CD4-positive, alpha-beta memory T cell (primary cell): ENCODE results near the gene MYO5B. TPM values are rescaled to one million over a fixed set of nuclear protein-coding genes. Genes with fewer than 3 reads are reported as not detected.
"Not testable (repeated sequence)": the region's sequence is repeated elsewhere in the genome, so short reads cannot be mapped to it uniquely, and the experiment has no call there.

ENCODE experiments used
- CTCF ChIA-PET: fragments of 350-600 bp; sonication (Branson Sonifier 250); formaldehyde crosslinking; loops from one replicate; lab custom pipeline; 2021; ENCODE audit warnings: inconsistent platforms; ENCODE audit not compliant: partially characterized antibody; lab: Charles Lee
- POLR2A ChIA-PET: fragments of 350-600 bp; sonication (Branson Sonifier 250); formaldehyde crosslinking; loops from one replicate; lab custom pipeline; 2021; ENCODE audit not compliant: partially characterized antibody; lab: Charles Lee
- DNase-seq, 5 donors: peaks; one replicate each; pipeline versions ENCODE4 v3.0.0 to v3.0.0-alpha.2; 2020 to 2022; ENCODE audit warnings: mixed read lengths in 1 of 5
- H3K27ac ChIP-seq: one replicate; pipeline ENCODE4 v1.7.0; 2013; ENCODE audit warnings: low read depth, low read length
- H3K27me3 ChIP-seq: 2 replicates; pipeline ENCODE4 v1.7.0; 2013; ENCODE audit warnings: mild to moderate bottlenecking, low read length, moderate library complexity; ENCODE audit not compliant: insufficient read depth
- H3K36me3 ChIP-seq: 2 replicates; pipeline ENCODE4 v1.7.0; 2013; ENCODE audit warnings: mild to moderate bottlenecking, low read length, moderate library complexity; ENCODE audit not compliant: insufficient read depth
- H3K4me1 ChIP-seq: 2 replicates; pipeline ENCODE4 v1.7.0; 2013; ENCODE audit warnings: mild to moderate bottlenecking, low read length, moderate library complexity; ENCODE audit not compliant: insufficient read depth
- H3K4me3 ChIP-seq, 2 donors: one replicate each; pipeline ENCODE4 v1.7.0; 2013; ENCODE audit warnings: low read length in 2 of 2, mild to moderate bottlenecking in 1 of 2
- H3K9me3 ChIP-seq, 2 donors: one replicate each; pipeline ENCODE4 v1.7.0; 2013; ENCODE audit warnings: low read length in 2 of 2, control low read depth in 1 of 2; ENCODE audit not compliant: control insufficient read depth in 1 of 2
- H3K27ac Mint-ChIP-seq, 7 donors: one replicate each; pipeline ENCODE4 v1.8.0; 2020 to 2021; ENCODE audit warnings: mixed read lengths in 7 of 7, mild to moderate bottlenecking in 6 of 7, inconsistent platforms in 3 of 7, moderate library complexity in 3 of 7
- H3K27me3 Mint-ChIP-seq, 2 donors: one replicate each; pipeline ENCODE4 v1.8.0; 2020 to 2021; ENCODE audit warnings: mixed read lengths in 2 of 2
- H3K36me3 Mint-ChIP-seq, 2 donors: one replicate each; pipeline ENCODE4 v1.8.0; 2020 to 2021; ENCODE audit warnings: mixed read lengths in 2 of 2, inconsistent platforms in 1 of 2, mild to moderate bottlenecking in 1 of 2
- H3K4me1 Mint-ChIP-seq, 4 donors: one replicate each; pipeline ENCODE4 v1.8.0; 2020 to 2021; ENCODE audit warnings: mixed read lengths in 4 of 4, mild to moderate bottlenecking in 1 of 4
- H3K4me3 Mint-ChIP-seq, 8 donors: one replicate each; pipeline ENCODE4 v1.8.0; 2020 to 2021; ENCODE audit warnings: mixed read lengths in 8 of 8, mild to moderate bottlenecking in 7 of 8, moderate library complexity in 6 of 8, inconsistent platforms in 3 of 8
- H3K9me3 Mint-ChIP-seq, 8 donors: one replicate each; pipeline ENCODE4 v1.8.0; 2020 to 2021; ENCODE audit warnings: mixed read lengths in 8 of 8, mild to moderate bottlenecking in 5 of 8, inconsistent platforms in 3 of 8, moderate library complexity in 1 of 8
- intact Hi-C: fragments of 100-400 bp; cut with micrococcal nuclease; formaldehyde crosslinking; loops from one replicate; pipeline ENCODE4 v1.15.1; 2023
- polyA plus RNA-seq, 2 donors: library from polyadenylated mRNA; unstranded; fragments of 300-500 nt; fragmentation: Illumina TruSeq; gene quantifications; one replicate each; pipeline ENCODE4 v1.2.3, GENCODE V29; 2021
- total RNA-seq, 2 experiments: library from RNA; stranded (reverse); gene quantifications; one replicate each; pipeline ENCODE4 v1.2.3, GENCODE V29; 2021

MYO5B gene
- total and polyA plus RNA-seq, 4 experiments from 2014 or later = 0.02 TPM; not detected in 3

DNA sequence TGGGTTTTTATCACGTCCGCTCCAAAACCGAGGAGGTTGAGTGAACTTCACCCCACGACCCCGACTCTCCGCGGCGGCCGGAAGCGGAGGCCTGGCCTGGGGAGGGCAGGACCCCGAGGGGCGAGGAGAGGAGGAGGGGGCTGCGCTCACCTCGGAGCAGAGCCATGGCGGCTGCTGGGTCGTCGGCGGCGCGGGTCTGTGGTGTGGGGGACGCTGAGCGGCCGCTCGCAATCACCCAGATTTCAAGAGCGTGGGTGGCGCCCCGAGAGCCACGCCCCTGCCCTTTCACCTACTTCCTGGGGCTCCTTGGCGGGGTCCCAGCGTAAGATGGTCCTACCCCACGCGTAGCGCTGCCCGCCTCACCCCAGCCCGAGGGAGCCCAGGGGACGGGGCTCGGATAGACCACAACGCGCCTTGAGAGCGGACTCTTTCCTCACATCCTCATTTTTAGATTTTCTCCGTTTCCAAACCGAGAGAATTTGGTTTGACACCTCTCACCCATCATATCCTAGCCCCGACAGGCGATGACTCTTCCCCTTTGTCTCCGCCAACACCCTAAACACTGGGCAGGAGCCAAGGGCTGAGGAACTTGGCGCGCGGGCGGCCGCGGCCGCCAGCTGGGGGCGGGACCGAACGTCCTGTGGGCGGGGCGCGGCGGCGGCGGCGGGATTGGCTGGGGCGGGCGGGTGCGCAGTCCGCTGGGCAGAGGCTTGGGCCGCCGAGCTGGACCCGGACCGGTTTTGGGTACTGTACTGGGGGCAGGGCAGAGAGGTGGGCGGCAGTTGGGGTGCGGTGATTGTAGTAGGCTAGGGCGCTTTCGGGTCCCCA lies 381.4 kb downstream of the MYO5B start, which contains the start of gene ACAA2:
Gene ACAA2 (minus strand): TSS at position 215 of the 828 bp plus-strand sequence. CDS start 49 bp downstream, at position 166.
- H3K4me1 Mint-ChIP-seq = peaks cover 39 to 69% (median 53%) of the 10 kb centered on the region in 4 donors
- H3K36me3 ChIP-seq = no peaks in the 10 kb centered on the region
- intact Hi-C loops = loop anchor here (1.0 to 10.0 kb wide), 6 partner anchors 27 to 1381 kb away; partner anchors contain the start of genes CXXC1, MEX3C and RPL17
- CTCF ChIA-PET = interaction anchor here (1.1 to 2.0 kb wide), 2 partner anchors 9 to 43 kb away, joined by 3 to 9 read pairs; no protein-coding TSS in a partner anchor
- H3K27me3 ChIP-seq = no peaks in the 10 kb centered on the region
- POLR2A ChIA-PET = interaction anchor here (0.6 to 1.9 kb wide), 10 partner anchors 9 to 468 kb away, joined by 3 to 13 read pairs (median 3); partner anchors contain the start of genes C18orf32 and CFAP53
- no peaks in the 10 kb centered on the region for H3K9me3 ChIP-seq
- peak; percentile 68 to 84 (median 70) for DNase-seq
- H3K4me1 ChIP-seq = peaks cover 51% of the 10 kb centered on the region
- peak within 1 kb of the TSS; percentile 95 to 100 (median 96) for H3K4me3 Mint-ChIP-seq
- H3K27me3 Mint-ChIP-seq = no peaks in the 10 kb centered on the region
- H3K4me3 ChIP-seq = peak within 1 kb of the TSS; percentile 88 to 90
- peak within 1 kb of the TSS; percentile 91 to 99 (median 97) for H3K27ac Mint-ChIP-seq
- peak within 1 kb of the TSS; percentile 80 for H3K27ac ChIP-seq
- peaks cover 2 to 18% (median 11%) of the 10 kb centered on the region in 8 donors for H3K9me3 Mint-ChIP-seq
- H3K36me3 Mint-ChIP-seq = peaks cover 17 to 19% of the 10 kb centered on the region in 2 donors

DNA sequence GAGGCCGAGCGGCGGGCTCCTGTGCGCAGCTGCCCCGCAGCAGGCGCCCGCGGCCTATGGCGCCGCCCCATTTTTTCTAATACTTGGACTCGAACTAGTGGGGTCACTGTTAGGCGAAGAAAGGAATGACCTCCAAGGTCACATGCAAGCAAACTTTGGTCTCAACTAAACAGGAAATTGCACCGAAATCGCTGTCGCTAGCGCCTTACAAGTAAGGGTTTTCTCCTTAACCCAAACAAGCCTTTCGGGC lies 382.0 kb downstream of the MYO5B start:
- H3K4me1 ChIP-seq = peaks cover 45% of the 10 kb centered on the region
- Mint-ChIP-seq H3K9me3 (peaks cover 2 to 24% (median 16%) of the 10 kb centered on the region in 8 donors), H3K4me3 (peak overlapping the region; percentile 95 to 100 (median 96)), H3K4me1 (peaks cover 33 to 64% (median 48%) of the 10 kb centered on the region in 4 donors), H3K27me3 (no peaks in the 10 kb centered on the region), H3K27ac (peak overlapping the region; percentile 74 to 99 (median 94)), H3K36me3 (peaks cover 23 to 24% of the 10 kb centered on the region in 2 donors)
- H3K27ac ChIP-seq = peak overlapping the region; percentile 80
- peak overlapping the region; percentile 83 to 90 for H3K4me3 ChIP-seq
- no peaks in the 10 kb centered on the region for H3K9me3 ChIP-seq
- ChIA-PET POLR2A (interaction anchor here (1.0 to 1.1 kb wide), 3 partner anchors 24 to 469 kb away, joined by 3 read pairs; no protein-coding TSS in a partner anchor), CTCF (interaction anchor here (1.1 to 2.6 kb wide), 3 partner anchors 9 to 43 kb away, joined by 3 to 10 read pairs (median 9); no protein-coding TSS in a partner anchor)
- H3K27me3 ChIP-seq = no peaks in the 10 kb centered on the region
- DNase-seq = no peak
- H3K36me3 ChIP-seq = no peaks in the 10 kb centered on the region
- intact Hi-C loops = loop anchor here (1.0 to 10.0 kb wide), 5 partner anchors 27 to 1382 kb away; partner anchors contain the start of genes CXXC1 and MEX3C

DNA sequence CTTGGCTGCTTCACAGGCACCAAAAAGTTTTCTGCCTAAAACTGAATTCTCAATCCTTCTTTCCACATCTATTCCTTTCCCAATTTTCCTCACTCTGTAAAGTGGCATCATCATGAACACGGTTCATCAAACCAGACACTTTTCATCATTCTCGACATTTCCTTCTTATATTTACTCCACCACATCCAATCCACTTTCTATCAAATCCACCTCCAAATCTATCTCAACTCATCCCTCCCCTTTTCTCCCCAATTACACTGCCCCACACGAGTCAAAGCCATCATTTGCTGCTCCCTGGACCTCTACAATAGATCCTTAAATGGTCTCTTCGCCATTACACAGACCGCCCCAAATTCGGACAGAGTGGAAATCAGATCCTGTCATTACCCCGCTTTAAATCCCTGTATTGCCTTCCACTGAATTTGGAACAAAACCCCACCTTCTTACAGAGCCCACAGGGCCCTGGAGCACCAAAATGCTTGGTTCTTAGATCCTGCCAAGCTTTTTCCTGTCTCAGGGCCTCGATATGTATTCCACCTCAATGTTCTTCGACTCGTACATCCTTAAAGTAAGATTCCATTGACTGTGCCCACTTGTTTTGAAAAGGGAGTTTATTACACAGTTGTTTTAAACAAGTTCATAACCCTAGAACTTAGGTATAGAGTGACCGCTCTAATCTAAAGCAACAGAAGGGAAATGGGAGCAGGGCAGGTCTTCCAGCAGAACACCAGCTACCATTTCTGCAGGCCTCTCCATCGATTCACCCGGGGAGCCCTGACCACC lies 382.5 kb downstream of the MYO5B start:
- DNase-seq = no peak
- Mint-ChIP-seq H3K4me3 (peak overlapping the region; percentile 95 to 100 (median 96)), H3K27ac (peak overlapping the region; percentile 74 to 99 (median 94)), H3K27me3 (no peaks in the 10 kb centered on the region), H3K36me3 (peaks cover 25 to 27% of the 10 kb centered on the region in 2 donors), H3K4me1 (peaks cover 29 to 59% (median 43%) of the 10 kb centered on the region in 4 donors), H3K9me3 (peaks cover 2 to 26% (median 18%) of the 10 kb centered on the region in 8 donors)
- Histone ChIP-seq H3K9me3 (no peaks in the 10 kb centered on the region), H3K27me3 (no peaks in the 10 kb centered on the region), H3K4me3 (peak overlapping the region; percentile 83 to 90), H3K4me1 (peaks cover 40% of the 10 kb centered on the region), H3K36me3 (no peaks in the 10 kb centered on the region), H3K27ac (peak overlapping the region; percentile 80)
- intact Hi-C loops = loop anchor here (1.0 to 10.0 kb wide), 5 partner anchors 26 to 1382 kb away; partner anchors contain the start of genes CXXC1 and MEX3C
- CTCF ChIA-PET = interaction anchor here (1.1 to 2.6 kb wide), 3 partner anchors 10 to 44 kb away, joined by 3 to 10 read pairs (median 9); no protein-coding TSS in a partner anchor
- POLR2A ChIA-PET = interaction anchor here (0.8 to 1.1 kb wide), 4 partner anchors 9 to 469 kb away, joined by 3 to 4 read pairs (median 3); no protein-coding TSS in a partner anchor

DNA sequence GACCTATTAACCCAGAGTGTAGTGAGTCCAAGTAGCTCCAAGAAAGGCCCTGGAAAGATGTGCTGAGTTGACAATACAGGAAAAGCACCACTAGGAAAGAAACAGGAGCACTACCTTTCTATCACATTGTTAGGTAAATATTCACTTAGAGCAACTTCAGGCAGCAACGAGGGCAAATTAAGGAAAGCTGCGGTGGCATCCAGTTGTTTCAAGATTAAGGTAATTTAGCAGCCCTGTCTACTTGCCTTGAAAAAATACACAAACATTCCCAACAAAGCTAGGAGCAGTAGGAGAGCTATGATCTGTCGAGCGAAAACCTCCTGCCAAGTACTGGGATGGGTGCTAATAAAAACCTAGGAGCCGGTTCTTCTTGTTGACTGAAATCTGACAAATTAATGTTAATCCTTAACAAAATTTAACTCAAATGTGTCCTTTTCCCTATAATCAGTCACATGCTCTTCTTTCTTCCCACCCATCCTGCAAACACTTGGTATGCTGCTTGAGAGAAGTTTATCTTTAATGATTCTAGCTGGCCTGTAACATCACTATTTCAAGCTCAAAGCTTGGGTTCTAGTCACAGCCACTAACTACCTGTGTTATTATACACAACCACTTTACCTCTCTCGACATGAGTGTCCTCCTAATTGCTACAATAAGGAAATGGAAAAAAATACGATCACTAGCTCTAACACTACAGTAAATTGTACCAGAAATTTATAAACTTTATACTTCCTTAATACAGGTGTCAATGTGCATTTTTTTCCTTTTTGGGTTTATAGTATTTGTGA lies 383.6 kb downstream of the MYO5B start:
- no peak overlapping the region for H3K27ac Mint-ChIP-seq
- H3K36me3 Mint-ChIP-seq = peaks cover 25 to 27% of the 10 kb centered on the region in 2 donors
- no peaks in the 10 kb centered on the region for H3K27me3 Mint-ChIP-seq
- H3K9me3 ChIP-seq = no peaks in the 10 kb centered on the region
- ChIA-PET CTCF (interaction anchor here (2.0 to 2.6 kb wide), 2 partner anchors 11 to 27 kb away, joined by 9 to 10 read pairs; no protein-coding TSS in a partner anchor), POLR2A (interaction anchor here (1.0 kb wide), 1 partner anchor 8 kb away, joined by 3 read pairs; no protein-coding TSS in a partner anchor)
- H3K27me3 ChIP-seq = no peaks in the 10 kb centered on the region
- peak overlapping the region in 4 of 8 donors; percentile 20 to 100 (median 23) for H3K4me3 Mint-ChIP-seq
- peaks cover 35% of the 10 kb centered on the region for H3K4me1 ChIP-seq
- H3K4me3 ChIP-seq = no peak overlapping the region
- peaks cover 2 to 26% (median 18%) of the 10 kb centered on the region in 8 donors for H3K9me3 Mint-ChIP-seq
- intact Hi-C loops = loop anchor here (5.0 to 10.0 kb wide), 4 partner anchors 476 to 1383 kb away; partner anchors contain the start of genes CXXC1 and MEX3C
- no peaks in the 10 kb centered on the region for H3K36me3 ChIP-seq
- no peak overlapping the region for H3K27ac ChIP-seq
- peaks cover 28 to 57% (median 39%) of the 10 kb centered on the region in 4 donors for H3K4me1 Mint-ChIP-seq
- DNase-seq = no peak

DNA sequence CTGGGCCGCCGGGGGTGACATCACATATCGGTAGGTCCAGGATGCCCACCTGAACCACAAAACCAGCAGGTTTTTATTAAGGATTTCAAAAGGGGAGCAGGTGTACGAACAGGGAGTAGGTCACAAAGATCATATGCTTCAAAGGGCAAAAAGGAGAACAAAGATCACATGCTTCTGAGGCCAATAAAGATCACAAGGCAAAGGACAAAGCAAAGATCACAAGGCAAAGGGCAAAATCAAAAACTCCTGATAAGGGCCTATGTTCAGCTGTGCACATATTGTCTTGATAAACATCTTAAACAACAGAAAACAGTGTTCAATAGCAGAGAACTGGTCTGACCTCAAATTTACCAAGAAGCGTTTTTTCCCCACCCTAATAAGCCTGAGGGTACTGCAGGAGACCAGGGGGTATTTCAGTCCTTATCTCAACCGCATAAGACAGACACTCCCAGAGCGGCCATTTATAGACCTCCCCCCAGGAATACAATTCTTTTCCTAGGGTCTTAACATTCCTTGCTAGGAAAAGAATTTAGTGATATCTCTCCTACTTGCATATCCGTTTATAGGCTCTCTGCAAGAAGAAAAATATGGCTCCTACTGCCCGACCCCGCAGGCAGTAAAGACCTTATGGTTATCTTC lies 386.3 kb downstream of the MYO5B start:
- H3K4me3 ChIP-seq, H3K36me3 ChIP-seq, H3K27ac ChIP-seq, H3K27me3 Mint-ChIP-seq, DNase-seq, H3K27me3 ChIP-seq, H3K4me3 Mint-ChIP-seq, intact Hi-C loops, H3K9me3 ChIP-seq, H3K27ac Mint-ChIP-seq: not testable (repeated sequence)
- ChIA-PET CTCF (interaction anchor here (1.1 kb wide), 1 partner anchor 12 kb away, joined by 4 read pairs; no protein-coding TSS in a partner anchor), POLR2A (interaction anchor here (1.4 kb wide), 1 partner anchor 11 kb away, joined by 5 read pairs; no protein-coding TSS in a partner anchor)
- peaks cover 2 to 26% (median 17%) of the 10 kb centered on the region in 8 donors for H3K9me3 Mint-ChIP-seq
- H3K4me1 Mint-ChIP-seq = peaks cover 27 to 54% (median 35%) of the 10 kb centered on the region in 4 donors
- peaks cover 21% of the 10 kb centered on the region for H3K4me1 ChIP-seq
- H3K36me3 Mint-ChIP-seq = peaks cover 22 to 27% of the 10 kb centered on the region in 2 donors
